ENCODE results near the gene ZDHHC5. TPM values are rescaled to one million over a fixed set of nuclear protein-coding genes. Genes with fewer than 3 reads are reported as not detected.
A peak's percentile ranks its signal among the peaks of the same experiment; 100 is the strongest.
"Not testable (repeated sequence)": the region's sequence is repeated elsewhere in the genome, so short reads cannot be mapped to it uniquely, and the experiment has no call there.

Gene ZDHHC5
- total RNA-seq, 3 donors from 2014 or later = 75.5 to 83.0 (median 81.6) TPM

- Histone ChIP-seq H3K4me1 (ENCODE audit: low read depth) (no peaks in the 10 kb centered on the region), H3K9me3 (no peaks in the 10 kb centered on the region), H3K36me3 (ENCODE audit: low read depth) (no peaks in the 10 kb centered on the region), H3K4me3 (no peak overlapping the region)
- DNase-seq (no peak), ATAC-seq (no peak)
- no peak for TF ChIP-seq CTCF (IDR thresholded peaks at IDR 0.05)
- intact Hi-C loops (cut with DNase I, micrococcal nuclease) = loop anchor here in 1 of 2 donors (10.0 kb wide), 1 partner anchor 303 kb away; no protein-coding TSS in a partner anchor
Observed at GRCh38 chr11:57647960-57648800, 19.7 kb upstream of the ZDHHC5 start.

- no peak overlapping the region for H3K4me3 ChIP-seq
- H3K4me1 ChIP-seq (ENCODE audit: low read depth) = no peaks in the 10 kb centered on the region
- H3K9me3 ChIP-seq = no peaks in the 10 kb centered on the region
- no peak for ATAC-seq
- peak in 1 of 3 donors; percentile 54 for DNase-seq
- intact Hi-C loops (cut with DNase I, micrococcal nuclease) = loop anchor here in 1 of 2 donors (10.0 kb wide), 1 partner anchor 304 kb away; no protein-coding TSS in a partner anchor
- H3K36me3 ChIP-seq (ENCODE audit: low read depth) = no peaks in the 10 kb centered on the region
- no peak for TF ChIP-seq CTCF (IDR thresholded peaks at IDR 0.05)
Observed at GRCh38 chr11:57648801-57649735, 18.8 kb upstream of the ZDHHC5 start.

- no peak within 1 kb of the TSS for H3K4me3 ChIP-seq
- H3K36me3 ChIP-seq (ENCODE audit: low read depth) = no peaks in the 10 kb centered on the region
- intact Hi-C loops (cut with DNase I, micrococcal nuclease) = loop anchor here in 1 of 2 donors (10.0 kb wide), 1 partner anchor 305 kb away; no protein-coding TSS in a partner anchor
- no peaks in the 10 kb centered on the region for H3K4me1 ChIP-seq (ENCODE audit: low read depth)
- DNase-seq (peak in 2 of 3 donors; percentile 38 to 75), ATAC-seq (peak; percentile 71)
- no peaks in the 10 kb centered on the region for H3K9me3 ChIP-seq
- TF ChIP-seq CTCF (IDR thresholded peaks at IDR 0.05) = no peak
Observed at GRCh38 chr11:57649826-57650738, 17.8 kb upstream of the ZDHHC5 start, which contains the start of gene YPEL4. Gene YPEL4, minus strand, starts transcription at chr11:57649912. Its CDS starts 2,805 bp downstream, at chr11:57647107.

GRCh38 chr11:57650739-57651090, 17.2 kb upstream of the ZDHHC5 start:
- TF ChIP-seq CTCF (IDR thresholded peaks at IDR 0.05) = no peak
- Histone ChIP-seq H3K9me3 (no peaks in the 10 kb centered on the region), H3K4me3 (no peak overlapping the region), H3K36me3 (ENCODE audit: low read depth) (no peaks in the 10 kb centered on the region), H3K4me1 (ENCODE audit: low read depth) (no peaks in the 10 kb centered on the region)
- ATAC-seq (no peak), DNase-seq (no peak)
- intact Hi-C loops (cut with DNase I, micrococcal nuclease) = no loop called here

GRCh38 chr11:57651408-57651807, 16.5 kb upstream of the ZDHHC5 start:
- intact Hi-C loops (cut with DNase I, micrococcal nuclease) = no loop called here
- Histone ChIP-seq H3K36me3 (ENCODE audit: low read depth) (no peaks in the 10 kb centered on the region), H3K9me3 (no peaks in the 10 kb centered on the region), H3K4me1 (ENCODE audit: low read depth) (peaks cover 1% of the 10 kb centered on the region), H3K4me3 (no peak overlapping the region)
- DNase-seq = no peak
- no peak for TF ChIP-seq CTCF (IDR thresholded peaks at IDR 0.05)
- no peak for ATAC-seq

- H3K36me3 ChIP-seq (ENCODE audit: low read depth); ATAC-seq; H3K4me1 ChIP-seq (ENCODE audit: low read depth); H3K9me3 ChIP-seq; DNase-seq; intact Hi-C loops (cut with DNase I, micrococcal nuclease); H3K4me3 ChIP-seq: not testable (repeated sequence)
Observed at GRCh38 chr11:57652230-57652629, 15.7 kb upstream of the ZDHHC5 start.
